ENCODE data around the gene PLAAT1.

Gene PLAAT1

GRCh38 chr3:193240850-193241706 is at the start of gene PLAAT1:
PLAAT1 (plus strand) TSS chr3:193241222; CDS start chr3:193255651, 14,429 bp downstream.
- FAIRE-seq = no peak

- no peak for FAIRE-seq
Measured at GRCh38 chr3:193194371-193194770, 46.7 kb upstream of the PLAAT1 start.

GRCh38 chr3:193196746-193197145 is 44.3 kb upstream of the PLAAT1 start:
- no peak for FAIRE-seq

- no peak for FAIRE-seq
Measured at GRCh38 chr3:193207290-193208273, 33.4 kb upstream of the PLAAT1 start.

GRCh38 chr3:193210618-193211017 is 30.4 kb upstream of the PLAAT1 start:
- no peak for FAIRE-seq

GRCh38 chr3:193211173-193211572 is 29.8 kb upstream of the PLAAT1 start:
- no peak for FAIRE-seq

GRCh38 chr3:193211984-193212383 is 29.0 kb upstream of the PLAAT1 start:
- FAIRE-seq = no peak

- no peak for FAIRE-seq
Measured at GRCh38 chr3:193212844-193213243, 28.2 kb upstream of the PLAAT1 start.

GRCh38 chr3:193214445-193214844 is 26.6 kb upstream of the PLAAT1 start:
- no peak for FAIRE-seq

GRCh38 chr3:193225302-193226125 is 15.5 kb upstream of the PLAAT1 start:
- no peak for FAIRE-seq

- no peak for FAIRE-seq
Measured at GRCh38 chr3:193228206-193228605, 12.8 kb upstream of the PLAAT1 start.

- FAIRE-seq = no peak
Measured at GRCh38 chr3:193229851-193230420, 11.1 kb upstream of the PLAAT1 start.

- FAIRE-seq = no peak
Measured at GRCh38 chr3:193230610-193231009, 10.4 kb upstream of the PLAAT1 start.

- FAIRE-seq = no peak
Measured at GRCh38 chr3:193231201-193231600, 9.8 kb upstream of the PLAAT1 start.

- FAIRE-seq = no peak
Measured at GRCh38 chr3:193236599-193236998, 4.4 kb upstream of the PLAAT1 start.

GRCh38 chr3:193237030-193237429 is 4.0 kb upstream of the PLAAT1 start:
- FAIRE-seq = no peak

GRCh38 chr3:193240436-193240849 is 579 bp upstream of the PLAAT1 start:
- FAIRE-seq = no peak

GRCh38 chr3:193241716-193242115 is 694 bp downstream of the PLAAT1 start:
- FAIRE-seq = no peak

GRCh38 chr3:193243571-193243970 is 2.5 kb downstream of the PLAAT1 start:
- FAIRE-seq = no peak

GRCh38 chr3:193248848-193249468 is 7.9 kb downstream of the PLAAT1 start:
- no peak for FAIRE-seq

- no peak for FAIRE-seq
Measured at GRCh38 chr3:193250492-193250891, 9.5 kb downstream of the PLAAT1 start.

Measured in G401.6 (cell line).